ENCODE results near the gene NIM1K.

The NIM1K gene

GRCh38 chr5:43312699-43313034, 120.6 kb downstream of the NIM1K start:
- Histone ChIP-seq H3K4me1 (ENCODE audit: control insufficient read depth in 2 of 2, insufficient read depth in 1 of 2, low read depth in 1 of 2, low read length in 2 of 2) (peaks cover 7 to 23% of the 10 kb centered on the region in 2 donors), H3K4me2 (ENCODE audit: insufficient read depth, low read length, poor library complexity, severe bottlenecking) (peak overlapping the region; percentile 47), H2BK12ac (ENCODE audit: low read length) (no peak overlapping the region), H3K4ac (ENCODE audit: low read length) (no peak overlapping the region), H4K91ac (ENCODE audit: low read depth, low read length, poor library complexity) (no peak overlapping the region), H2AFZ (ENCODE audit: low read length) (no peak overlapping the region), H3K27ac (replicated peaks; ENCODE audit: low read length) (peak overlapping the region; percentile 81), H3K23ac (ENCODE audit: low read depth, low read length, poor library complexity) (peak overlapping the region; percentile 99), H3K79me1 (ENCODE audit: low read depth, low read length) (no peaks in the 10 kb centered on the region), H3K27me3 (ENCODE audit: control insufficient read depth in 3 of 3, insufficient read depth in 3 of 3, low read depth in 1 of 3, low read length in 3 of 3) (no peaks in the 10 kb centered on the region), H2AK5ac (ENCODE audit: low read depth, low read length) (peak overlapping the region; percentile 48), H3K4me3 (ENCODE audit: low read length in 2 of 2) (peak overlapping the region; percentile 66 to 95), H3K18ac (ENCODE audit: low read length) (peak overlapping the region; percentile 98), H3K14ac (ENCODE audit: low read length) (no peak overlapping the region), H2BK5ac (ENCODE audit: low read length) (peak overlapping the region; percentile 94), H2BK15ac (ENCODE audit: low read length) (peak overlapping the region; percentile 64), H3K36me3 (replicated peaks in 1 of 2; ENCODE audit: control insufficient read depth in 2 of 2, insufficient read depth in 2 of 2, low read length in 2 of 2) (peaks cover 7 to 48% of the 10 kb centered on the region in 2 donors), H3K9me3 (replicated peaks in 1 of 2; ENCODE audit: control insufficient read depth in 2 of 2, insufficient read depth in 1 of 2, low read depth in 1 of 2, low read length in 2 of 2) (no peaks in the 10 kb centered on the region), H3K9ac (ENCODE audit: low read depth, low read length, poor library complexity) (peak overlapping the region; percentile 98), H4K8ac (ENCODE audit: low read depth, low read length) (no peak overlapping the region), H2BK120ac (ENCODE audit: low read depth, low read length) (no peak overlapping the region)
- no peak for DNase-seq (ENCODE audit: low spot score)
- WGBS, 2 donors (ENCODE audit: extremely low coverage in 2 of 2, insufficient read length in 2 of 2, insufficient replicate concordance in 1 of 2), result no CpG with 5 or more reads among the region's 9 CpGs

- H2BK15ac ChIP-seq (ENCODE audit: low read length), result peak within 1 kb of the TSS; percentile 64
- peak within 1 kb of the TSS; percentile 98 for H3K18ac ChIP-seq (ENCODE audit: low read length)
- no CpG with 5 or more reads among the region's 70 CpGs for WGBS, 2 donors (ENCODE audit: extremely low coverage in 2 of 2, insufficient read length in 2 of 2, insufficient replicate concordance in 1 of 2)
Measured at GRCh38 chr5:43313035-43313853, 121.2 kb downstream of the NIM1K start, which contains the start of gene HMGCS1. Gene HMGCS1 (minus strand): TSS chr5:43313412. CDS start chr5:43298965, 14,447 bp downstream.

DNA sequence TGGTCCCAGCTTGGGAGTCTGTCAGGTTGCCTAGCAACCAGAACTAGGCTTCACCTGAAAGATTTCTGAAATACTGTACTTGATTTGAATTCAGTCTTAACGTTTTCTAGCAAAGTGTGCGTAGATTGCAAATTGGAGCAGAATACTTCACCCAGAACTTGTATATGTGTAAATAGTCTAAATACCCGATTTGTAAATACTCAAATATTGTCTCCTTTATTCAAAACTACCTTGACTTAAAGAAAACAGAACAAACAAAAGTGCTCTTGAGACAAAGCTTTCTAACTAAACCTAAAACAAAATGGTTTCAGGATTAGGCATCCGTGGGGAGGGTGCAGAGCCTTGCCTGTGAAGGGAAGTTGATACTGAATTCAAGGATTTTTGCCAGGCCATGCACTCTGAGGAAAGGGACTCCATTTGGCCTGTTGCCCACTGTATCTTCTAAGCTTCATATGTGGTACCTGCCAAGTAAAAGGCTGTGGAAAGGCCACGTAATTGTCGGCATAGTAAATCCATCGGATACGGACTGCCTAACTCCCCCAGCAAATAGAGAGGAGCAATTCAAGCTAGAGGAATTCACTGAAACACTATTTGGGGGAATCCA, 121.9 kb downstream of the NIM1K start:
- peak overlapping the region; percentile 95 for H3K27ac ChIP-seq (replicated peaks; ENCODE audit: low read length)
- no peak overlapping the region for H3K4me2 ChIP-seq (ENCODE audit: insufficient read depth, low read length, poor library complexity, severe bottlenecking)
- H3K4me1 ChIP-seq (ENCODE audit: control insufficient read depth in 2 of 2, insufficient read depth in 1 of 2, low read depth in 1 of 2, low read length in 2 of 2), result peaks cover 7 to 19% of the 10 kb centered on the region in 2 donors
- H3K9me3 ChIP-seq (replicated peaks in 1 of 2; ENCODE audit: control insufficient read depth in 2 of 2, insufficient read depth in 1 of 2, low read depth in 1 of 2, low read length in 2 of 2), result no peaks in the 10 kb centered on the region
- no peak overlapping the region for H2AK5ac ChIP-seq (ENCODE audit: low read depth, low read length)
- H3K4me3 ChIP-seq (ENCODE audit: low read length in 2 of 2), result peak overlapping the region in 1 of 2 donors; percentile 23
- no peaks in the 10 kb centered on the region for H3K79me1 ChIP-seq (ENCODE audit: low read depth, low read length)
- H2BK15ac ChIP-seq (ENCODE audit: low read length), result no peak overlapping the region
- H3K4ac ChIP-seq (ENCODE audit: low read length), result no peak overlapping the region
- peak overlapping the region; percentile 60 for H3K18ac ChIP-seq (ENCODE audit: low read length)
- H4K91ac ChIP-seq (ENCODE audit: low read depth, low read length, poor library complexity), result no peak overlapping the region
- H3K23ac ChIP-seq (ENCODE audit: low read depth, low read length, poor library complexity), result no peak overlapping the region
- WGBS, 2 donors (ENCODE audit: extremely low coverage in 2 of 2, insufficient read length in 2 of 2, insufficient replicate concordance in 1 of 2), result no CpG with 5 or more reads among the region's 8 CpGs
- DNase-seq (ENCODE audit: low spot score), result no peak
- peak overlapping the region; percentile 83 for H2BK5ac ChIP-seq (ENCODE audit: low read length)
- H3K36me3 ChIP-seq (replicated peaks in 1 of 2; ENCODE audit: control insufficient read depth in 2 of 2, insufficient read depth in 2 of 2, low read length in 2 of 2), result peaks cover 7 to 35% of the 10 kb centered on the region in 2 donors
- H3K9ac ChIP-seq (ENCODE audit: low read depth, low read length, poor library complexity), result no peak overlapping the region
- H4K8ac ChIP-seq (ENCODE audit: low read depth, low read length), result no peak overlapping the region
- no peaks in the 10 kb centered on the region for H3K27me3 ChIP-seq (ENCODE audit: control insufficient read depth in 3 of 3, insufficient read depth in 3 of 3, low read depth in 1 of 3, low read length in 3 of 3)
- H2BK120ac ChIP-seq (ENCODE audit: low read depth, low read length), result no peak overlapping the region
- H2AFZ ChIP-seq (ENCODE audit: low read length), result peak overlapping the region; percentile 11
- H3K14ac ChIP-seq (ENCODE audit: low read length), result no peak overlapping the region
- H2BK12ac ChIP-seq (ENCODE audit: low read length), result no peak overlapping the region

More at GRCh38 chr5:43313035-43313853, 121.2 kb downstream of the NIM1K start, which contains the start of gene HMGCS1:
- H2AK5ac ChIP-seq (ENCODE audit: low read depth, low read length), result peak within 1 kb of the TSS; percentile 48
- peaks cover 7 to 19% of the 10 kb centered on the region in 2 donors for H3K4me1 ChIP-seq (ENCODE audit: control insufficient read depth in 2 of 2, insufficient read depth in 1 of 2, low read depth in 1 of 2, low read length in 2 of 2)
- H2BK5ac ChIP-seq (ENCODE audit: low read length), result peak within 1 kb of the TSS; percentile 94
- H4K91ac ChIP-seq (ENCODE audit: low read depth, low read length, poor library complexity), result no peak within 1 kb of the TSS
- peak within 1 kb of the TSS; percentile 98 for H3K9ac ChIP-seq (ENCODE audit: low read depth, low read length, poor library complexity)
- H3K14ac ChIP-seq (ENCODE audit: low read length), result peak within 1 kb of the TSS; percentile 86
- peaks cover 7 to 42% of the 10 kb centered on the region in 2 donors for H3K36me3 ChIP-seq (replicated peaks in 1 of 2; ENCODE audit: control insufficient read depth in 2 of 2, insufficient read depth in 2 of 2, low read length in 2 of 2)
- no peak within 1 kb of the TSS for H4K8ac ChIP-seq (ENCODE audit: low read depth, low read length)
- DNase-seq (ENCODE audit: low spot score), result peak; percentile 100
- H2BK12ac ChIP-seq (ENCODE audit: low read length), result no peak within 1 kb of the TSS
- H3K27me3 ChIP-seq (ENCODE audit: control insufficient read depth in 3 of 3, insufficient read depth in 3 of 3, low read depth in 1 of 3, low read length in 3 of 3), result no peaks in the 10 kb centered on the region
- H2AFZ ChIP-seq (ENCODE audit: low read length), result peak within 1 kb of the TSS; percentile 40
- no peaks in the 10 kb centered on the region for H3K9me3 ChIP-seq (replicated peaks in 1 of 2; ENCODE audit: control insufficient read depth in 2 of 2, insufficient read depth in 1 of 2, low read depth in 1 of 2, low read length in 2 of 2)
- peak within 1 kb of the TSS; percentile 95 for H3K27ac ChIP-seq (replicated peaks; ENCODE audit: low read length)
- peak within 1 kb of the TSS; percentile 47 for H3K4me2 ChIP-seq (ENCODE audit: insufficient read depth, low read length, poor library complexity, severe bottlenecking)
- H2BK120ac ChIP-seq (ENCODE audit: low read depth, low read length), result no peak within 1 kb of the TSS
- H3K79me1 ChIP-seq (ENCODE audit: low read depth, low read length), result no peaks in the 10 kb centered on the region
- peak within 1 kb of the TSS; percentile 6 for H3K4ac ChIP-seq (ENCODE audit: low read length)
- H3K23ac ChIP-seq (ENCODE audit: low read depth, low read length, poor library complexity), result peak within 1 kb of the TSS; percentile 99
- peak within 1 kb of the TSS; percentile 66 to 95 for H3K4me3 ChIP-seq (ENCODE audit: low read length in 2 of 2)

DNA sequence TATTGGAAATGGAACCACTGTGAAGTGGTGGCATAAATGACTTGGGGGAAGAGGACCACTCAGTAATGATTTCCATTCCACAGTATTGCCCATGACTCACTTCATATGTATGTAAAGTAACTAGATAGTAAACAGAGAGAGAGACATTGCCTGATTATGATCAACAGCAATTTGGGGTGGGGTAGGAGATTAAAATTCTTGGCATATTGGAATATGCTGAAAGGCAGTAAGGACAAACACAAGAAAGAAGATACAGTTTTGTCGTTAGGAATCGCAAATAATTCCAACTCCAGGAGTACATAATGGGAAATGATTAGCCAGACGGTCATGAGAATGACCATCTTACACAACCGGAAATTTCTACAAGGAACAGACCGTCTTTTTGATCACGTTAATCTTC, 122.7 kb downstream of the NIM1K start:
- Histone ChIP-seq H2BK5ac (ENCODE audit: low read length) (no peak overlapping the region), H3K79me1 (ENCODE audit: low read depth, low read length) (no peaks in the 10 kb centered on the region), H2BK15ac (ENCODE audit: low read length) (no peak overlapping the region), H3K9me3 (replicated peaks in 1 of 2; ENCODE audit: control insufficient read depth in 2 of 2, insufficient read depth in 1 of 2, low read depth in 1 of 2, low read length in 2 of 2) (no peaks in the 10 kb centered on the region), H3K18ac (ENCODE audit: low read length) (no peak overlapping the region), H2AK5ac (ENCODE audit: low read depth, low read length) (no peak overlapping the region), H4K8ac (ENCODE audit: low read depth, low read length) (no peak overlapping the region), H3K4me1 (ENCODE audit: control insufficient read depth in 2 of 2, insufficient read depth in 1 of 2, low read depth in 1 of 2, low read length in 2 of 2) (peaks cover 5 to 15% of the 10 kb centered on the region in 2 donors), H3K4ac (ENCODE audit: low read length) (no peak overlapping the region), H3K4me2 (ENCODE audit: insufficient read depth, low read length, poor library complexity, severe bottlenecking) (no peak overlapping the region), H2AFZ (ENCODE audit: low read length) (no peak overlapping the region), H4K91ac (ENCODE audit: low read depth, low read length, poor library complexity) (no peak overlapping the region), H3K27me3 (ENCODE audit: control insufficient read depth in 3 of 3, insufficient read depth in 3 of 3, low read depth in 1 of 3, low read length in 3 of 3) (no peaks in the 10 kb centered on the region), H3K14ac (ENCODE audit: low read length) (no peak overlapping the region), H3K4me3 (ENCODE audit: low read length in 2 of 2) (no peak overlapping the region), H2BK12ac (ENCODE audit: low read length) (no peak overlapping the region), H3K36me3 (replicated peaks in 1 of 2; ENCODE audit: control insufficient read depth in 2 of 2, insufficient read depth in 2 of 2, low read length in 2 of 2) (peaks cover 5 to 27% of the 10 kb centered on the region in 2 donors), H3K27ac (replicated peaks; ENCODE audit: low read length) (peak overlapping the region; percentile 95), H2BK120ac (ENCODE audit: low read depth, low read length) (no peak overlapping the region), H3K9ac (ENCODE audit: low read depth, low read length, poor library complexity) (no peak overlapping the region), H3K23ac (ENCODE audit: low read depth, low read length, poor library complexity) (no peak overlapping the region)
- no peak for DNase-seq (ENCODE audit: low spot score)
- no CpG with 5 or more reads among the region's 6 CpGs for WGBS, 2 donors (ENCODE audit: extremely low coverage in 2 of 2, insufficient read length in 2 of 2, insufficient replicate concordance in 1 of 2)
